ENCODE data around the gene FADD.

GRCh38 chr11:70251659-70252321 is 48.7 kb downstream of the FADD start:
- TF ChIP-seq GATA2 (IDR thresholded peaks at IDR 0.05; ENCODE audit: low read depth, low read length) (no peak), GATA3 (IDR thresholded peaks at IDR 0.05; ENCODE audit: low read depth, low read length) (no peak)
